ENCODE data around the gene DNER.
"Not testable (repeated sequence)": the region's sequence is repeated elsewhere in the genome, so short reads cannot be mapped to it uniquely, and the experiment has no call there.

DNER gene

GRCh38 chr2:229340086-229340760 is 374.1 kb downstream of the DNER start:
- DNase-seq (ENCODE audit: low read depth in 2 of 2), result no peak

GRCh38 chr2:229339618-229340017 is 374.7 kb downstream of the DNER start:
- DNase-seq (ENCODE audit: low read depth in 2 of 2), result no peak

GRCh38 chr2:229339171-229339570 is 375.2 kb downstream of the DNER start:
- not testable (repeated sequence) for DNase-seq (ENCODE audit: low read depth in 2 of 2)

- DNase-seq (ENCODE audit: low read depth in 2 of 2), result no peak
Observed at GRCh38 chr2:229335877-229336346, 378.4 kb downstream of the DNER start.

GRCh38 chr2:229335330-229335729 is 379.0 kb downstream of the DNER start:
- no peak for DNase-seq (ENCODE audit: low read depth in 2 of 2)

GRCh38 chr2:229330952-229331351 is 383.4 kb downstream of the DNER start:
- DNase-seq (ENCODE audit: low read depth in 2 of 2), result no peak

- DNase-seq (ENCODE audit: low read depth in 2 of 2), result no peak
Observed at GRCh38 chr2:229319558-229319957, 394.8 kb downstream of the DNER start.

- DNase-seq (ENCODE audit: low read depth in 2 of 2), result no peak
Observed at GRCh38 chr2:229314117-229314516, 400.2 kb downstream of the DNER start.

- DNase-seq (ENCODE audit: low read depth in 2 of 2), result no peak
Observed at GRCh38 chr2:229313591-229313990, 400.8 kb downstream of the DNER start.
